ENCODE data around the gene CRLF1.

CRLF1 gene

DNA sequence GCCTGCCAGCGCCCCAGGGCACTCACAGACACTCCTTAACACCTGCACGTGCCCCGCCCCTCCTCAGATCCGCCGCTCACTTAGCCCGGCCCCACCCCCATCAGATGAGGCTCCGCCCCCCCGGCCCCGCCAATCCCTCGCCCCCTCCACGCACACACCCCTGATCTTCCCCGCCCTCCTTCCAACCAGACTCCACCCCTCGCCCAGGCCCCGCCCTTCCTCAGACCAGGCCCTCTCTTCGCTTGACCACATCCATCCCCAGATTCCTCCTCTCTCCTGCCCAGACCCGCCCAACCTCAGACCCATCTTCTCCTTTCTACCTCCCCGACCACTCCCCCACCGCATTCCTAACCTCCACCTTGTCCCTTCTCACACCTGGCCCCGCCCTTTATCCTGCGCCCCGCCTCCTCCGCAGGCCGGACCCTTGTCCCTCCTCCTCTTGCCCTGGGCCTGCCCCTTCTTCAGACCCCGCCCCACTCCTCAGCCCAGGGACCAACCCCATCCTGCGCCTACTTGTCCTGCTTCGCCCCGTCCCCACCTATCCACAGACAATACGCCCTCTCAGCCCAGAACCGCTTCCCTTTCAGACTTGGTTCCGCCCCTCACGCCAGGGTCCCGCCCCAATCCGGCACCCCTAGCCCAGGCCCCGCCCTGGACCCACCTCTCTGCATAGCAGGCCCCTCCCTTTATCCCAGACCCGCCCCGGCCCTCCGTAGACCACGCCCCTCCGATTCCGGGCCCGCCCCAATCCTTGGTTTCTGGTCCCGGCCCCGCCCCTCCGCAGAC lies 29.8 kb upstream of the CRLF1 start:
- DNase-seq = peak; percentile 88

DNA sequence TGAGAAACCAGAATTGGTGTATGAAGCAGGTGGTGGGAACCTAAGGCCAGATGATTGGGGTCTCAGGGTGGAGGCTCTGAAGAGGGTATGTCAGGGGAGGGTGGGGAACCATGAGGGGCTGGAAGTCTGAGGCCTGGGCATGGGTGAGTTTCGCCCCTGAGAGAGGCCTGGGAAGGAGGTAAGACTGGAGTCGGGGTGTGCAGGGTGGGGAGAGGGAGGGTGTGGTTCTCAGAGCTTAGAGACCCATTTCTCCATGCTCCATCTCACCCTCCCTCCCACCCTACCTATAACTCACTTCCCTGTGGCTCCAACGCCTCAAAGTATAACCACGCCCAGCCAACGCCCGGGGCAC lies 29.2 kb upstream of the CRLF1 start:
- no peak for DNase-seq

DNA sequence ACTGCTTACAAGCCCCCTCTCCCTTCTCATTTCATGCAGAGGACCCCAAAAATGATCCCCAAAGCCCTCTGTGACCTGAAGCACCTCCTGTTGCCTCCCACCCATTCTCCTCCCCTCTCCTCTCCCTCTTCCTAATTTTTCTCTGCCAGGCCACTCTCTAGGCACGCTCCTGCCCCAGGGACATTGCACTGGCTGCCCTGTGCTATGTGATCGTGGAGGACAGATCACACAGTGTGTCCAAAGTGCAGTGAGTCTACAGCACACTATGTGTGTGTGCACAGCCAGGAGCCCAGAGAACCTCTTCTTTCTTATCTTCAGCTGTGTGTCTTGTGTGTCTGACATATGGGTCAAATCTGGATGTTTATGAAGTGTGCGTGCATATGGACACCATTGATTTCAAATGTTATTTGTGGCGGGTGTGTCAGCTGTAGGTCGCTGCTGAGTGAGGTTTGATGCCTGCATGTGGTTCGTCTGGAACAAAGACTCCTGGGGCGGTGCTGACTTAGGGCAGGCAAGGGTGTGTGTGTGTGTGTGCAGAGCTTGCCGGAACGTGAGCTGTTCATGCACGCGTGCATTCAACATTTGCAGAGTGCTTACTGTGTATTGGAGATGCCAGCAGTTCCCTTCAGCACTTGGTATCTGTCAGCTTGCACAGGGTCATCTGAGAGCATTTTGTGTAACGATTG lies 28.2 kb upstream of the CRLF1 start:
- no peak for DNase-seq

- DNase-seq = no peak
Observed at GRCh38 chr19:18633321-18633720, 26.7 kb upstream of the CRLF1 start.

DNA sequence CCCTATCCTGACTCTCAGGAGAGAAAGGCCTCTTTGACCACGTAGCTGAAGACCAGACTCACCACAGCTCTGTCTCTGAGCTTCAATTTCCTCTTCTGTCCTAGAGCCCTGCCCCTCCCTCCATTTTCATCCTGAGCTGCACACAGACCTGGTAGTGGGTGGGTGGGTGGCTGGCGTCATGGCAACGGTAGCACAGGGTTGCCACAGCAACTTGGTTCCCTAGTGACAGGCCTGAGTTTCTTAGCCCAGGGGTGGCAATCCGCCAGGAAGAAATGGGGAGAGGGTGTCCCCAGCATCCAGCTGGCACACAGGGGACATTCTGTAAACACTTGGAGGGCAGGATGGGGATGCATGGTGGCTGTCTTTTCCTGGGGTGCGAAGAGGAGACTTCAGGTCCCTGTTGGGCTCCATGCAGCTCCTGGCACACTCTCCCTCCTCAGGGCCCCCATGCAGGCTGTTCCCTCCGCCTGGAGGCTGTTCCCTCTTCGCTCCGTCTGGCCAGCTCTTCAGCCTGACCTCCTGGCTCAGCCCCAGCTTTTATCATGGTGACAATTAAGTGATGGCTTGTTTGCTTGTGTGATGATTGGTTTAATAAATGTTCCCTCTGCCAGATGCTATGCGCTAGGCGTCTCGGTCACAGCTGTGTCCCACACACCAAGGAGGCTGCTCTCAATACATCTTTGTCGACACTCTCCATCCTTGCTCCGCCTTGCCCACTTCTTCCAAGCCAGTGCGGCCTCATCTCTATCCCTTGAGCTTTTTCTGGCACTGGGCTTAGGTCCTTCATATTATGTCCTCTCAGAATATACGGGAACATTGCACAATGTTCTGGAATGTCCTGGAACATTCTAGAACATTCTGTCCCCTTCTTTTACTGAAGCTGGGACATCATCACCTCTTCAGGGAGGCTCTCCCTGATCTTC lies 22.8 kb upstream of the CRLF1 start:
- DNase-seq = no peak

DNA sequence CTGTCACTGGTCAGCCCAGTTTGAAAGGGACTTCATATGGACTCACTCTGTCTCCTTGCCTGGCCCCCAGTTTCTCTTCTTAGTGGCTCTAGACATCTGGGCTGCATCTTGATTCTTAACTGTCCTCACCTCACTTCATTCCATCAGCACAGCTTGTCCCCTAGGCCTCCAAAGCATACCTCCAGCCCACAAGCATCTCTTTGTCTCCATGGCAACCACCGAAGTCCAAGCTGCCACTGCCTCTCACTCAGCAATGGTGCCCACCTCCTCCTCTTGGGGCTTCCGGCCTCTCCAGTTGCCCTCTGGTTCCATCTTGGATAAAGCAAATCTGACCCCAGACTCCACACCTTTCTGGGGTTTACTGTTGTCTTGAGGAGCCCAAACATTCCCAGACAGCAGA lies 20.3 kb upstream of the CRLF1 start:
- no peak for DNase-seq

DNA sequence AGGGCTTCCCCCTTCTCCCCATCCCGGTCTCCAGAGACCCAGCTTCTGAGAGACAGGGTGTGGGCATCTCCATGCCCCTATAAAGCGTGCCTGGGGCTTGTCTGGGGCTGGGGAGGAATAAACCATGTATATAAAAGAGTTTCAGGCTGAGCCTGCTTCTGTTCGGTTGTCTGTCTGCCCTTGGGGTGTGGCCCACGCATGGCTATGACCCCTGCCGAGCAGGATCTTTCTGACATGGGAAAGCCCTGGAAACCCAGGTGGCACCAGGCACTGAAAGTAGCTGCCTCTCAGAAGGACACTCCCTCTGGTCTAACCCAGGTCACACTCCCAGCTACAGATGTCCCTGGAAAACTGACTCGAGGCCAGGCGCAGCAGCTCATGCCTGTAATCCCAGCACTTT lies 14.3 kb upstream of the CRLF1 start:
- no peak for DNase-seq

DNA sequence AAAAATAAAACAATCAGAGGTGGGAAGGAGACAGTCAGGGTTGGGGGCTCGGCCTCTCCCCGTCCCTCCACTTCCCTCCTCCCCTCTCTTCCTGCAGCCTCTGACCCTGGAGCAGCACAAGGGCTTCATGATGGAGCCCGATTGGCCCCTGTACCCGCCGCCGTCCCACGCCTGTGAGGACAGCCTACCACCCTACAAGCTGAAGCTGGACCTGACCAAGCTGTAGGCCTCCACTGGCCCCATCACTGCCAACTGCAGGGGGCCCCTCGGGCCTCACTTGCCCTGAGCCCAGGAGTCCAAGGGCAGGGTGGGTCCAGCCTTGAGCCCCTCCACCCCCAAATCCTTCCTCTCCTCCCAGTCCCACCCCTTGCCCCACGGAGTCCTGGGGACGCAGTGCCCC lies 13.7 kb upstream of the CRLF1 start:
- no peak for DNase-seq

- no peak for DNase-seq
Observed at GRCh38 chr19:18618236-18618635, 11.6 kb upstream of the CRLF1 start.

GRCh38 chr19:18617562-18617961 lies 11.0 kb upstream of the CRLF1 start:
- no peak for DNase-seq

GRCh38 chr19:18616023-18616422 lies 9.4 kb upstream of the CRLF1 start:
- DNase-seq = no peak

GRCh38 chr19:18613589-18614234 lies 7.1 kb upstream of the CRLF1 start:
- no peak for DNase-seq

DNA sequence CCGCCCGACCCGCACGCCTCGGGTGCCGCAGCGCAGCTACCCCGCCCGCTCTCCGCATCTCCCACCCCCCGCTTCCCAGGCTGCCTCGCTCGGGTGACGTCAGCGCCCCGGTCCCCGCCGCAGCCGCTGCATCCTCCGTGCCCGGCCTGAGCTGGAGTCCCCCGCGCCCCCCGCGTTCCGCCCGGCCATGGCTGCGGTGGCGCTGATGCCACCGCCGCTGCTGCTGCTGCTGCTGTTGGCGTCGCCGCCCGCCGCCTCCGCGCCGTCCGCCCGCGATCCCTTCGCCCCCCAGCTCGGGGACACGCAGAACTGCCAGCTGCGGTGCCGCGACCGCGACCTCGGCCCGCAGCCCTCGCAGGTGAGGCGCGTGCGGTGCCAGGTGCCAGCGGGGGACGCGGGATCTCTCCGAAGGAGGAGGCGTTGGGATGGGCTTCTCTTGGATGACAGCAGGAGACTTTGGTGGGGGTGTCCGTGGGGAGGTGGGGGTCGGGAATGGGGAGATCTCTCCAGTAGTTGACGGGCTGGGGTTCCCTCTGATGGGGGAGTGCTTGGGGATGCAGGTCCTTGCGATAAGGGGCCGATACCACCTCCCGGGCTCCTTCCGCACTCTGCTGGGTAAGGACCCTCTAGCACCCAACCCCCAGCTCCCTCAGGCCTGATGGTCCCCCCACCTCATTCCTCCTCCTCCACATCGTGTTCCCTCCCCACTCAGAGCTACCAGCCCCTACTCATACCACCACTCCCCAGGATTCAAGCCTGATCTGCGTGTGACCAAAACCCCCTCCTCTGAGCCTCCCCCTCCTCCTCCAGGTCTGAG lies 6.4 kb upstream of the CRLF1 start, which contains the start of gene TMEM59L:
Gene TMEM59L (plus strand): TSS at position 99 of the 817 bp plus-strand sequence. CDS start 89 bp downstream, at position 188.
- DNase-seq = no peak

DNA sequence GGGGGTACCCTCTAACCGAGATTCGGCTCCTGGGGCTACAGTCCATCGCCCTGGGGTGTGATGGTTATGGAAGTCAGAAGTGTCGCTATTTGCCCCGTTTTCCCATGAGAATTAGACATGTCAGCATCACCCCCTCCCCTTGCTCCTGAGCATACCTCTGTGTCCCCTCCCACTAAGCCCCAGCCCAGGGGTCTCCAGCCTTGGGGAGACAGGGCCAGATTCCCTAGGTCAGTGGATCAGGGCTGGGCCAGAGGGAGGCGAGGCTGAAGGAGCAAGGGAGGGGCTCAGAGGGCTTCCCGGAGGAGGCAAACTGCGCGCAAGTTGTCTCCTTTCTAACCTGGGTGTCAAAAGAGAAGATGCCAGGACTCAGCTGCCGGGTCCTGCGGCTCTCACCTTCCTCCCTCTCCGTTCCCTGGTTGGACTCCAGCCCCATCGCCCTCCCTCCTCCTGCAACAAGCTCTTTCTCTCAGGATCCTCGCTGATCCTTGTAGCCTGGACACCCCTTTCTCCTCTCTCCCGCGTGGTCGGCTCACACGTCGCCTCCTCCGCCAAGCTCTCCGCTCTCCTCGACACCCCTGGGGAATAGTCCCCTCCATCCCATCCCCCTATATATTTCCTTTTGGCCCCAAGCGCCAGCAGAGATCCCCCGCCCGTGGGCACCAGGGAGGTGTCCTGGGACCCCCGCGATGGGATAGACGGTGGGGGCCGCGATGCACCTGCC lies 5.6 kb upstream of the CRLF1 start:
- no peak for DNase-seq

DNA sequence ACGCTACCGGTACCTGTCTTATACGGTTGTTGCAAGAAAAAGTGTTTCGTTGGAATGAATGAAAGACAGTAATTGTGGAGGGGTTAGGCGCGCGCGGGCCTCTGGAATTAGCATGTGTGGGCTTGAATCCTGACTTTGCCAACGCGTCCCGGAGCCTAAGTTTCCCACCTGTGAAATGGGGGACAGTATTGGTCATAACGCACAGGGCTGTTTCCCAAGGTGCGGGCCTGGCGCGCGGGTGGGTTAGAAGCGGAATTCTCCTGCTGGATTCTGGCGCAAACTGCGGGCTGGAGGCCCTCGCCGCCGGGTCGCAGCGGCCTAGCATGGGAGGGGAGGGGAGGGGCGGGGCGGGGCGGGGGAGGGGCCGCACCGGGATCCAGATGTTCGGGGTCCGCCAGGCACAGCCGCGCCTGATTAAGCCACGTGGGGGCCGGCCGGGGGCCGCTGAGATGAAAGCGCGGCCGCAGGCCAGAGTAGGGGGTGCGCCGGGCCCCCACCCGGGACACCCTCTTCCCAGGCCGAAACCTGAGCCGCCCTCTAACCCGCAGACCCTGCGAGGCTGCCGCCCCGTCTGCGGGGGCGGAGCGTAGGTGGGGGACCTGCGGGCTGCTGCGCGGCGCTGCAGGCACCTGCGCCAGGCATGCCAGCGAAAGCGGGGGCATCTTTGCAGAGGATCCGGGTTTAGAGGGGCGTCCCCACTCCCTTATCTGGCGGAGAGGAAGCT lies 4.9 kb upstream of the CRLF1 start:
- no peak for DNase-seq

DNA sequence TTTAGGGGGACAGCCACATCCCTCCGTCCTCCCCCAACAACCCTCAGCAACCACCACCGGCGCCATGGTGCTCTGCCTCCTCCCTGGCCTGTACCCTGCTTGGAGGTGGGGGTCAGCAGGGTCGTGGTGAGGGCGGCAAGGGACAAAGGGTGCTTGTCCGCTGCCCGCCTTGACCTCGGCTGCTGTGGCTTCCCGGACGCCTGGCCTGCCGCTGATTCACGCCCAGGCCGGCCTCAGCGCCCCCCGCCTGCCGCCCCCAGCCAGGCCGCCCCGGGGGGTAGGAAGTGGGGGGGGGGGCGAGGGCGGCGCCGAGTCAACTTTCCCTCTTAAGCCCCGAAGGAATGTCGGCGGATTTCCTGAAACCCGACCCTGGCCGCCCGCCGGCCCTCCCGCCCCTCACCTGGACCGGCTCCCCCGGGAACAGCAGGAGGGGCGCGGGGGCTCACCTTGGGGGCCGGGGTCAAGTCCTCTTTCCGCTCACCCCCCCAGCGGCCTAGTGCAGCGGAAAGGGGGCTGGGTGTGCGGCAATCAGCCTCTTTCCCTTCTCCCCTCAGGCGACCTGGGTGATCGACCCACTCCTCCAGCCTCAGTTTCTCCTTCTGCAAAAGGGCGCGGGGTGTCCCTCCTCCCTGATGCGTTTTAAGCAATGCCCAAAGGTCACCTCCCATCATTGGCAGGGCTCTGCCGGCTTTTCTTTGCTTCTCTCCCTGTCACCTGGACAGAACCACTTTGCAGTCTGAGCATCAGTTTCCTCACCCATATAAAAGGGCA lies 4.1 kb upstream of the CRLF1 start:
- no peak for DNase-seq

DNA sequence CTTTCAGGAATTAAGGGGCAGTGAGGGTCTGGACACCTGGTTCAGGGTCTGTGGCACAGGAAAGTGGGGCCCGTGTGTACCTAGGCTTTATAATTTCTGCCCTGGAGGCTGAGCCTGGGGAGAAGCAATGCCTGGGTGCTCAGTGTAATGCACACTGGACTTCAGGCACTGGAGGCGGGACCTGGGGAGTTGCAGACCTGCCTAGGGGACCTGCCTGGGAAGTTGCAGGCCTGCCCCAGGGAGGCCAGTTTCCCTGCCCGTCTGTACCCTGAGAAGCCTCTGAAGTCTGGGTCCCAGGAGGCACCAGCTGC lies 3.6 kb upstream of the CRLF1 start:
- no peak for DNase-seq

GRCh38 chr19:18609717-18610051 lies 3.1 kb upstream of the CRLF1 start:
- DNase-seq = no peak

DNA sequence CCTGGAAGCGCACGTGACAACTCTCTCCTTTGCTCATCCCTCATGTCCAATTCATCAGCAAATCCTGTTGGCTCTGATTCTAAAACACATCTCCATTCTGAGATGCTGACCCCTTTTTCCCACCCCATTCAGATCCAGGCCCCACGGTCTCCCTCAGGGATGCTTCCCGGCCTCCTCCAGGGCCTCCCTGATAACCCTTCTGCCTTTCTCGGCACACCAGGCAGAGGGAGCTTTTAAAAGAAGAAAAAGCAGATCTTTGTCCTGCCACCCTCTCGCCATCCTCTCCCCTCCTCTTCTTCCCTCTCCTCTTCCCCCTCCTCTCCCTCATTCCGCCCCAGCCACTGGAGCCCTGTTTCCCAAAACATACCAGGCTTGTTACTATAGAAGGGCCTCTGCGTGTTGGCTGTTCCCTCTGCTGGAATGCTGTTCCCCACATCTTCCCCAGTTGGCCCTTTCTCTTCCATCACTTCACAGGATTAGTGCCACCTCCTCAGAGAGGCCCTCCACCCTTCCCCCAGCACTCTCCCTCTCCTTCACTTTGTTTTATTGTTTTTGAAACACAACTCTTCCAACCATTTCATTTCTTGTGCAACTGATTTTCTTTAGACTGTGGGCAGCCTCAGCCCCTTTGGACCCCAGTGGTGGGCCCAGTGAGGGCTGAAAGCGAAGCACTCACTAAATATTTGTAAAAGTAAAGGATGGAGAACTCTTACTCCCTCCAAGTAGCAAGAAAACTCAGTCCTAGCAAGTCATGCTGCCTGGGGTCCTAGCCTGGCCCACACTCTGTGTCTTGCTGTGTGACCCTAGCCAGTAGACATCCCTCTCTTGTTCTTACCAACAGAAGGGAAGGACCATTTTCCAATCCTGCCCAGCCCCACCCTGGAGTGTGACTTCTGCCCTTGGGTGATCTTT lies 2.5 kb upstream of the CRLF1 start:
- no peak for DNase-seq

Data from KG1 (cell line).